RPMI7951 (cell line): Measurements from ENCODE around the gene DNAAF8. TPM values are rescaled to one million over a fixed set of nuclear protein-coding genes. Genes with fewer than 3 reads are reported as not detected.
"Not testable (repeated sequence)": the region's sequence is repeated elsewhere in the genome, so short reads cannot be mapped to it uniquely, and the experiment has no call there.

Experiments
- DNase-seq: peaks from one replicate; pipeline ENCODE4 v3.0.0-alpha.2; 2012; ENCODE audit warnings: low read depth
- total RNA-seq: library from RNA; depleted of rRNA; stranded (reverse); fragments of >200 nt; shearing (Covaris generic); gene quantifications from 2 replicates; pipeline ENCODE4 v1.2.3, GENCODE V29; 2014

Gene DNAAF8
- total RNA-seq, 1 experiment from 2014 or later, result 0.36 TPM

DNA sequence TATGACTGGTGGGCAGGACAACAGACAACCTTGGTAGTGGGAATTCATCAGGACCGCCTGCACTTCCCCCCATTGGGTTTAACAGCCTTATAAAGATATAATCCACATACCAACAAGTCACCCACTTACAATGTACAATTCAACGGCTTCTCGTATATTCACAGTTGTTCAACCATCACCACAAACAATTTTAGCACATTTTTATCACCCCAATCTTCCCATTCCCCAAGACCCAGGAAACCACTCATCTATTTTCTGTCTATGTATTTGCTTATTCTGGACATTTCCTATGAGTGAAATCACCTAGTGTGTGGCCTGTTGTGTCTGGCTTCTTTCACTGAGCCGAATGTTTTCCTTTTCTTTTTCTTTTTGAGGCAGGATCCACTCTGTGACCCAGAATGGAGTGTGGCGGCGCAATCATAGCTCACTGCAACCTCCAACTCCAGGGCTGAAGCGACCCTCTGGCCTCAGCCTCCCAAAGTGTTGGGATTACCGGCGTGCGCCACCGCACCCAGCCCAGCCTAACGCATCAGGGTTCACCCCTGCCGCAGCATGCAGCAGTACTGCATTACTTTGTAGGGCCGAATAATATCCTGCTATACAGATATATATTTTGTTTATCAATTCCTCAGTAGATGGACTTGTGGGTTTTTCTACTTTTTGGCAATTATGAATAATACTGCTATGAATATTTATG is 11.1 kb upstream of the DNAAF8 start:
- DNase-seq, result no peak

DNA sequence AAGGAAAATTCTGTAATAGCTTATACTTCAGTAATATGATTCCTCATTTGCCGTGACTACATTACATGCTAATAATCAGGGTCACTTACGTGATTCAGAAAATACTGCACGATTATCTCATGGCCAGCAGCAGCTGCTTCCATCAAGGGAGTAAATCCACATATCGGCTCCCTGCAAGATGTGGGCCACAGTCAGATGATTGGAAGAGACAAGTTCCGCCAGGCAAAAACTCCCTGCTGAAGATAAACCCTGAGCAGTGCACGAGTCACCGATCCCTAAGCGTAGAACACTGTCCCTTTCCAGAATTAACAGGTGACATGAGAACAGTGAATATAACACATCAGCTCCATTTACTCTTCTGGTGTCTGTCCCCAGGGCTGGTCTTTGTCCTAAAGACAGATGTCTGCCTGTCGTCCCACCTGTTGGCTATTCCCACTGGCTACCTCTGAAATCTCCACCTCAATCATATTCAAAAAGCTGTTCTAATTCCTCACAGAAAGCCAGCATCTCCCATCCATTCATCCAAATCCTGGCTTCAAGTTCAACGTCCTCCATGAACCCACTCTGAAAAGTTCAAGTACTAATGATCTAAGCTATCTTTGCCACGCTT is 9.6 kb upstream of the DNAAF8 start:
- DNase-seq, result no peak

DNA sequence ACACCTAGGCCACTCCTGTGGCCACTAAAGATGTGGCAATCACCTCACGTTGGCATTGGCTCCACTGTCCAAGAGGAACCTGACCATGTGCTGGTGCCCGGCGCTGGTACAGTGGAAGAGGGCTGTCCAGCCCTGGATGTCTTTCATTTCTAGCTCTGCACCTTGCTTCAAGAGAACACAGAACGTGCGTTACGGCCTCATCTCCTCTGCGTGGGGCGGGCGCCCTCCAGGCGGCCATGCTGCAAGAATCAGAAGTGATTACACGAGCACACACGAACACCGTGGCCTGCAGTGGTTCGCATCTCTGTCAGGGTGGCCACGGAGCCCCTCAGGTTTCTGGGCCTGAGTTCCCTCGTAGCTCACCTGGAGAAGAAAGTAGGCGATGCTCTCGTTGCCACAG is 7.7 kb upstream of the DNAAF8 start:
- no peak for DNase-seq

DNA sequence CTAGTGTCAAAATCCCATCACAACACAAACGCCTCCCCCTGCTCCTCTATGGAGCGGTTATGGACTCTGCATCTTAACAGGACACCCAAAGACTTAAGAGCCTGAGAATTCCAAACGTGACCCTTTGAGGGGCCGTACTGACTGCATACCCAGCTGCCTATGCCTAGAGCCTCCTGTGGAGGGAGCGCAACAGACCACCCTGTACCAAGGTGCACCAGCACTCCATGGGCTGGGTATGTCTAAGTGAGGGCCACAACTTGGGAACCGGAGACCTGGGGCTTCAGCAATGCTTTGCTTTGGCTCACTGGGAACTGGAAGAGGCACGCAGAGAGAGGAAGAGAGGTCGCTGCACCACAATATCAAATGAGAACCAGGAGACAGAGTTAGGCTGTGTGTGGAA is 5.7 kb upstream of the DNAAF8 start:
- DNase-seq, result no peak

DNA sequence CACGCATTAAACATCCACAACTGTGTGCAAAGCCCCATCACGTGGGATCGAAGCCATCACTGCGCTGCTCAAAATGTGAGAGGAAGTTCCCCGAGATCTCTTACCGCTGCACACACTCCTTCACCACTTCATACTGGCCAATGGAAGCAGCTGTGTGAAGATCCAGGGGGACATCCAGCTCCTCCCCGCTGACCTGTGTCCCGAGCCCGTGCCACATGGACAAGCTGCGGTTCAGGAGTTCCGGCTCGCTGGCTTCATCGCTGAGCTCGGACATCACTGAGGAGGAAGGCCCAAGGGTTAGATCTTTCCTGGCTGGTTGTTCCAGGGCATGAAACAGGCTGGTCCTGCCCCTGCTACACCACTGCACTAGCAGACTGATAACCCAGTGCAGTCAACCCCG is 4.5 kb upstream of the DNAAF8 start:
- no peak for DNase-seq

DNA sequence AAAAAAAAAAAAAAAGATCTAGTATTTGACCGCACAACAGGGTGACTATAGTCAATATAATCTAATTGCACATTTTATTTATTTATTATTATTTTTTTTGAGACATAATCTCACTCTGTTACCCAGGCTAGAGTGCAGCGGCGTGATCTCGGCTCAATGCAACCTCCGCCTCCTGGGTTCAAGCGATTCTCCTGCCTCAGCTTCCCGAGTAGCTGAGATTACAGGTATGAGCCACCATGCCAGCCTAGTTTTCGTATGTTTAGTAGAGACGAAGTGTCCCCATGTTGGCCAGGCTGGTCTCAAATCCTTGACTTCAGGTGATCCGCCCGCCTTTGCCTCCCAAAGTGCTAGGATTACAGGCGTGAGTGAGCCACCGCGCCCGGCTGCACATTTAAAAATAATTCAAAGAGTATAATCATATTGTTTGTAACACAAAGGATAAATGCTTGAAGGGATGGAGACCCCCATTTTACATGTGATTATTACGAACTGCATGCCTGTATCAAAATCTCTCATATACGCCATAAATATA is 1.1 kb upstream of the DNAAF8 start:
- DNase-seq, result no peak

DNA sequence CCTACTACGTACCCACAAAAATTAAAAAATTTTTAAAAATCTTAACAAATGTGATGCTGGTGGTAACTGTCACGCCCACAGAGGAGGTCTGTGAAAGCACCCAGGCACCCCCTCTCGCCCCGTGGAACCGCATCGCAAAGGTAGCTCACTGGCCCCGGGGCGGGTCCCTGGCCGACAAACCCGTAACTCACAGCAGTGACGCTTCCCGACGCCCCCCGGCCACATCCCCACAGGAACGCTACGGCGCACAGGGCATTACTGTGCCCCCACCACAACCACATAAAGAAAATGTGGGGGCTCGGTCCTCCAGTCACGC is 632 bp upstream of the DNAAF8 start:
- no peak for DNase-seq

DNA sequence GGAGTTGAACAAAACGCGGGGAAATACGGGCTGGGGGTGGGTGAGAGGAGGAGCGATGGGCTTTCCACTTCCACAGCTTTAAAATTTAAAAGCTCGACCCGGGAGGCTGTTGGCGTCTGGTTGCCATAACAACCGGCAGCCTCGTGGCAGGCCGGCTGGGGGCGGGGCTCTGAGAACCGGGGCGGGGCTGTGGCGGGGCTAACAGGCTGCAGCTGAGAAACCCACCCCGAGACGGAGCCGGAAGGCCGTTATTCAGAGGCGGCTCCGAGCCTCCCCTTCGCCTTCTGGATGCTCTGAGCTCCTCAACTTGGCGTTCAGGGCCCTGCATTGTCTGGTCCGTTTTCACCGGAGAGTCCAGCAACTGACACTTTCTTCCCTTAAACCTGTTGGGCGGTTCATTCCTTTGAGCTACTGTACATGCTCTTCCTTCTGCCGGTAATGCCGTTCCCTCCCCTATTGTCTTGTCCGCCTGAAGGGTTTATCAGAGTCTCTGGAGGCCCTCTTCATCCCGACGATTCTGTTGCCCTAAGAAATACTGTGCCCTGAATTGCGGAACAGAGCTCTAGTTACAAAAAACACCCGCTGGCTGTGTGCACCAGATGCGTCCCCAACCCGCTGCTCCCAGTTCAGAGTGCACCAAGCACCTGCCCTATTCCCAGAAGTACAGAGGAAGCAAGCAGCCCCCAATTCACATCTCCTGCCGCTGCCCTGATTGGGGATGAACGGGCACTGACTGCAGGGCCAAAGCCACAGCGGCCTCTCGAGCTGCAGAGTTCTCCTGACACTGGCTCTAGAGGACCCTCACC is 596 bp downstream of the DNAAF8 start:
- peak; percentile 79 for DNase-seq

DNA sequence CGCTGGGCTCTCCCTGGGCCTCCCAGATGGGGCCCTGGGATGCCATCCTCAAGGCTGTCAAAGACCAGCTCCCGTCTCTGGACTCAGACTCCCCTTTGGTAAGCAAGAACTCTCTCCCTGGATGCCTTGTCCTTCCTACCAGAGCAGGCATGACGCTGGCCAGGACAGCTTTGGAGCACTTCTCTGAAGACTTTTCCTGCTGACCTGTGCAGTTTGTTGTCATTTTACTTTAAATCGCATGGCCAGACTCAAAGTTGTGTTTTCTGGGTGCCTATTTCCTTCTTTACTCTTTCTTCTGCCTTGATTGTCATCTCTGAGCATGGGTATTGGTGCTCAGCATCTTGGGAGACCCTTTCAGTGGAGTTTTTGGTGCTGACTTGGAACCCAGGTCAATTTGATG is 2.2 kb downstream of the DNAAF8 start:
- no peak for DNase-seq

DNA sequence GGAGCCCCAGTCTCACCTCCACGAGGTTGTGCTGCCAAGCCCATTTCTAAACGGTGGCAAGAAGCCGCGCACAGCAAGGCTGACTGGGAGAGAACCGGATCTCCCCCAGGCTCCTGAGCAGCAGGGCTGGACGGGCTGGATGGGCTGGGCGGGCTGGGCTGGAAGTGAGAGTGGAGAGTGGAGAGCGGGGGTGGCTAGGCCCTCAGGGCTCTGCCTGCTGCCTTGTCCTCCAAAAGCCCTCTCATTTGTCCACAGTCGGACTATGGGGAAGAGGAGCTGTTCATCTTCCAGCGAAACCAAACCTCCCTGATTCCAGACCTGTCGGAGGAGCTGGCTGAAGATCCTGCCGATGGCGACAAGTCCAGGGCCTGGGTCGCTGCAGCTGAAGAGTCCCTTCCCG is 3.2 kb downstream of the DNAAF8 start:
- no peak for DNase-seq

DNA sequence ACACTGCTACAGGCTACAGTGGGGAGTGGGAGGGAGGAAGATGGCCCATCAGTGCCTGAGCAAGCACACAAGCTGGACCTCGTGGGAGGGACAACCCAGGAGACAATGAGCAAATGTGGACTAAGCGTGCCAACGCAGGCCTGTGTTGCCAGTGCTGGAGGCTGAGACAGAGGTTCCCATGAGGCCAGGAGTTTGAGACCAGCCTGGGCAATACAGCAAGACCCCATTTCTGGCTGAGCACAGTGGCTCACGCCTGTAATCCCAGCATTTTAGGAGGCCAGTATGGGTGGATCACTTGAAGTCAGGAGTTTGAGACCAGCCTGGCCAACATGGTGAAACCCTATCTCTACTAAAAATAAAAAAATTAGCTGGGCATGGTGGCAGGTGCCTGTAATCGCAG is 4.0 kb downstream of the DNAAF8 start:
- not testable (repeated sequence) for DNase-seq

DNA sequence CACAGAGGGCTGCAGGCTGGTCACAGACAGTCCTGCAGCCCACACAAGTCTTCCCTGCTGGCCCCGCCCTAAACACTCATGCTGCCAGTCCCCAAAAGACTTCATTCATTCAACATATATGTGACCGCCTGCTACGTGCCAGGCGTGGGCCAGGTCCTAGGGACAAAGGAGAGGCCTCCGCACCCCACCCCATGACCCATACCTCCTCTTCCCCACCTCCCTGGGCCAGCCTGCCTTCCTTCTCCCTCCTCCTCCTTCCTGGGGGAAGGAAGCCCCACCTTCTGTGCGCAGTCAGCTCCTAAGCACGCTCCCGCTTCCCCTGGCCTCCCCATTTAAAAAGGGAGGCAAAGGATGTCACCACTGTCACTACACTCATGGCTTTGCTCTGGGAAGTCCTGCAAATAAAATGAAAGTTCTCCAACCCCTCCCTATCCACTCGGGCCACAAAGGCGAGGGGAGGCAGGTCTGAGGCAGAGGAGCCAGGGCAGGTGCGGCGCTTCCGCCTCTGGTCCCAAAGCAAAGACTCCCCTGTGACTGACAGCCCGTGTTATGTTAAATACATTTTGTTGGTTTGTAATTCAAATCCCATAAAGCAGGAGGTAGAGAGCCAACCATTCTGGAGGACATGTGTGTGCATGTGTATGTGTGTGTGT is 9.0 kb downstream of the DNAAF8 start:
- no peak for DNase-seq

DNA sequence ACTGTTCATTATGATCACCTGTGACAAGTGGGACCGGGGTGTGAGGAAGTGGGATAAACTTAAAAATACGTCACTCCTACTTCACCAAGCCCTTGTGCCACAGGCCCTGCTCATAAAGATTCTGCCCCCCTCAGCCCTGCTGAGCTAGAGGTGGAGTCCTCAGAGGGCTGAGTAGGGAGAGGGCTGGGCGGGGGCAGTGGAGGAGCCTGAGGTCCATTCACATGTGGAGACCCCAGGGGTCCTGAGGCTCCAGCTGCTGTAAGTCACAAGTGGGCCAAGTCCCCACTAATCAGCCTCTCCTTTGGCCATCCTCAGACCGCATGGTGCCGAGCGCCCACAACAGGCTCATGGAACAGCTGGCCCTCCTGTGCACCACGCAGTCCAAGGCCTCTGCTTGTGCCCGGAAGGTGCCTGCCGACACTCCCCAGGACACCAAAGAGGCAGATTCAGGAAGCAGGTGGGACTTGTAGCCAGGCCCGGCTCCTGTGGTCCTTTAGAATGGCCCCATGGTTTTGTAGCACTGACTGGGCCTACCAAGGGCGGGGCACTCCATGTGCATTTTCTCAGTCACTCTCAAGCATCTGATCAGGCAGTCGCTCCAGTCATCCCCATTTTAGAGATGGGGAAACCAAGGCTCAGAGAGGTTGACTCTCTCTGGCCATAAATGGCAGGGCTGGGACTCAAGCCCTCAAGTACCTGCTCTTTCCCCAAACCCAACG is 10.4 kb downstream of the DNAAF8 start:
- no peak for DNase-seq

DNA sequence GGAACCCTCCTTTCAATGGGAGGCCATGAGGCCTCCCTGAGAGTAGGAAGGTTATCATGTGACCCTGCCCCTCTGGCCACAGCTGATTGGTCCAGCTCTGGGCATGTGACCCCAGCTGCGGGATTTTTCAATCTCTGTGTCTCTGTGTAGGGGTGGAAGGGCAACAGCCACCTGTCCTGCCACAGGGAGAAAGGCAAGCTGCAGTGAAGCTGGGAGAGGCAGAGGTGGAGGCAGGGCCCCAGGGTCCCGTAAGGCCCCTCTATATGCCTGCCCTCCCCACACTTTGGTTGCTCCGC is 10.9 kb downstream of the DNAAF8 start:
- no peak for DNase-seq

DNA sequence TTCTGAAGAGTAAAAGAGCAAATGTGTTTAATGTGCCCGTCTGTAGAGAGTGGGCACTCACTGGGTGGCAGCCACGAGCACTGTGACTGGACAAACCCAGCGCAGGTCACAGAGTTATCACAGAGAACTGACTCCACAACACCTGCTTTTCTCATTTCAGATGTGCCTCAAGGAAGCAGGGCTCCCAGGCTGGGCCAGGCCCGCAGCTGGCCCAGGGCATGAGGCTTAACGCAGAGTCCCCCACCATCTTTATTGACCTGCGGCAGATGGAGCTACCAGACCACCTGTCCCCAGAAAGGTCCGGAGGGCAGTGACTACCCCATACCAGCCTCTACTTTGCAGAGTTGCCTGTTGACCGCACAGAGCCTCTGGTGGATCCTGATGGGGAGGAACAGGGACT is 11.9 kb downstream of the DNAAF8 start:
- no peak for DNase-seq

DNA sequence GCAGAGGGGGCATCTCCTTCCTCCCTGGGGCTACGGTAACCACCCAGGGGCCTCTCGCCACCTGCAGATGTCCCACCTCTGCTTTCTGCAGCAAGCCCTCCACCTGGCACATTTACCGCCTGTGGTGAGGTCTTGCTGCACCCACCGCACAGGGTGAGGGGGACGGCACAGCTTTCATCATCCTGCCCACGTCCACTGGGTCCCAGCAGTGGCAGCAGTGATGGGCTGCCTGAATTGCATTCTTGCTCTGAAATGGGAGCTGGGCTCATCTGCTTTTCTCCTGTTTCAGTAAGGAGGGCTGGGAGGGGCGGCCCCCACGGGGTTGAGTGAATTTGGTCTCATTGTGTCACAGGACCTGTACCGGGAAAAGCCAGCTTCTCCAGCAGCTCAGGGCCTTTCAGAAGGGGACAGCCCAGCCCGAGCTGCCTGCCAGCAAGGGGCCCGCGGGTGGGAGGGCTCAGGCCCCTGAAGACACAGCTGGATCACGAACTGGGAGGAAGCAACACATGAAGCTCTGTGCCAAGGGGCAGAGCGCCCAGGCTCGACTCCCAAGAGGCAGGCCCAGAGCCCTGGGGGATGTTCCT is 12.7 kb downstream of the DNAAF8 start:
- no peak for DNase-seq

DNA sequence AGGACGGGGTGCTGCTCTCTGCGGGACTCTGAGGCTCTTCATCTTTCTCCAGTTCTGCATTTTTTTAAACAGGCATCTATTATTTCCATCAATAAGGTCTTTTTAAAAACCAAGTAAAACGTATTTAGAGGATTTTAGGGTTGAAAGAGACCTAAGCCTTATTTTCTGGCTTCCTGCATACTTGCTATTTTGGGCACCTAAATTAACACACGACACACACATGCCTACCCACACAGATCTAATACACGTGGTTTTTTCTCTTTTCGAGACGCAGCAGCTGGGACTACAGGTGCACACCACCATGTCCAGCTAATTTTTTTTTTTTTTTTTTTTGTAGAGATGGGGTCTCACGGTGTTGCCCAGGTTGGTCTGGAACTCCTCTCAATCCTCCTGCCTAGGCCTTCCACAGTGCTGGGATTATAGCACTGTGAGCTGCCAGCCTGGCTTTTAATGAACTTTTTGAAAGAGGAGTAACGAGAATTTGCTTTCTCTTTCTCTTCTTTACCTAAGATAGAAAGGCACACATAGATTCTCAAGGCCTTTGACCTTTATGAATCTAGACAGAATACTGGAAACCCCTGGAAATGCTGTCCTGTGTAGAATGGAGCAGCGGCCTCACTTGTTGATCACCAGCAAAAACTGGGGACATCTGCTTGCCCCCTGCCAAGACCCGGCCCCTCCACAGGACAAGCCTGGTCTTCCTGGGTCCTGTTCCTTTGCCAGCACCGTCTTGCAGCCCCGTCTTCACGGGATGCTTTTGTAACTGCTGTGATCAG is 13.8 kb downstream of the DNAAF8 start:
- no peak for DNase-seq

DNA sequence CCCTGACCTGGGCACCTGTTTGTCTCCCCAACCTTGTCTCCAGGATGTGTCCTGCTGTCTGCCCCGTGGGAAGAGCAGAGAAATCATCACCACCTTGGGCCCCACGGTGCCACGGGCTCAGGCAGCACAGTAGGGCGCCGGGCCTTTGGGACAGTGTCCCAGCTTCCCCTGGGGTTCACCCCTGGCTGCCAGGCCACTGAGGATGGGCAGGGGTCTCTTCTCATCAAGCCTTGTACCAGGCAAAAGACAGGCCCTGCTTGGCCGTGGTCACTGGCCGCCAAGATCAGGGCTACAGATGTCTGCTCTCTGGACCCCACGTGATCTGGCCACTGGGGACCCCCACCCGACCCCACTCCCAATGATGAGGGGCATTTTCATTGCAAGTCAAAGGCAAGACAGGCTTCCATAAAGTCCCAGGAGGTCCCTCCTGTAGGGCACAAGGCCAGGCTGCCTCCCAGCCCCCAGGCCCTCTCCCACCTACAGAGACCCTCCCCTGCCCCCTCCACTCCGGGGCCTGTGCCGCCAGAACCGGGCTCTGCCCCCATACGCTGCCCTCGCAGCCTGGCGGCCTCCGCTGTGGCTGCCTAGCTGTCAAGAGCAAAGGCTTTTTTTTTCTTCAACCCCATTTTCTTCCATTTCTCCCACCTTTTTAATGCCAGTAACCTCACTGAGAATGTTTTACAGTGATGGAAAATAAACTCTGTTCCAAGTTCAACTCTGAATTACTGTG is 14.5 kb downstream of the DNAAF8 start:
- DNase-seq, result no peak

DNA sequence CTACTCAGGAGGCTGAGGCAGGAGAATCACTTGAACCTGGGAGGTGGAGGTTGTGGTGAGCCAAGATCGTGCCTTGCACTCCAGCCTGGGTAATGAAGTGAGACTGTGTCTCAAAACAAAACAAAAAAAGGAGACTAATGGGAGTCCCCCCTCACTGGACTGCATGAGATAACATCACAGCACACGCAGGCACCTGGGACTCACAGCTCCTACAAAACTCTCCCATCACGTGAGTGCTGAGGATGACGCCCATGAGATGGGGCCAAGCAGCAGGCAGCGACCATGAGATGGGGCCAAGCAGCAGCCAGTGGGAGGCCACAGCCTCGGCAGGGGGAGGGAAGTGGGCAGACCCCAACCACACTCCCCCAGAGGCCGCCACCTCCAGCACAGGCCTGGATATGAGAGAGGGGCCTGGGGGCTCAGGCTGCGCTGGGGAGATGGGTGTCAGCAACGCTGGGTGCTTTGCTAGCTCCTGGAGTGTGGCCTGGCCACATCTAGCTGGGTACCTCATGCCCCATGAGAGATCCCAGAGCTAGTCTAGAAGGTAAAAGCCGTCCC is 15.4 kb downstream of the DNAAF8 start:
- DNase-seq, result no peak

DNA sequence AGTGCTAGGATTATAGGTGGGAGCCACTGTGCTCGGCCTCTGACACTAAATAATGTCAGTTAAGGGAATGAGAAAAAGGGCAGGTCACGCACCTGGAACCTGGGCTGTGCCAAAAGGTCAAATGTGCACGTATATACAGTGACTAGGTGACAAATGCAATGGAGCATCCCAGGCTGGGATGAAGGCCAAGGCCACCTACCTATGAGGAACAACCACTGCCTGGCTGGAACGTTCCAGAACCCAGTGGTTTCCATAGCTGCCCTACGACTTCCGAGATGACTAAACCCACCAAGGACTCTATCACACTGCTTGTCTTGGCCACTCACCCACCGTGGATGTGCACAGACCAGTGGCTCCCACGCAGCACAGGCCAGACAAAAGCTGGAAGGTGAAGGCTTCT is 16.6 kb downstream of the DNAAF8 start:
- no peak for DNase-seq
